ENCODE measurements around the gene STAB2.

DNA sequence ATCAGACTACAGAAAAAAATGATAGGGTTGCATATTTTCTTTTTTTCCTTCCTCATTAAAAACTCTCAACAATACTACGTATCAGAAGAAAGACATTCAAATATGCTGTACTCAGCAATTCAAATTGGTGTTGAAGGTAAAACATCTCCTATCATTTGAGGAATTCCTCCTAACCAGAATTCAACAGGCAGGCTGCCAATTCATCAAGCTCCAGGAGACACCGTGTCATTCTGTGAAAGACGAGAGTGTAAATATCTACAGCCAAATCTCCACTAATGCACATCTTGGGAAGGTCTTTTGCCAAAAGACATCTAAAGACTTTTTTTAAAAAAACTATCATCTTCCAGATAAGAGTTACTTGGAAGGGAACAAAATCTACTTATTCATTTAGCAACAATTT lies 227.4 kb downstream of the STAB2 start:
- TF ChIP-seq, protein P1, sequence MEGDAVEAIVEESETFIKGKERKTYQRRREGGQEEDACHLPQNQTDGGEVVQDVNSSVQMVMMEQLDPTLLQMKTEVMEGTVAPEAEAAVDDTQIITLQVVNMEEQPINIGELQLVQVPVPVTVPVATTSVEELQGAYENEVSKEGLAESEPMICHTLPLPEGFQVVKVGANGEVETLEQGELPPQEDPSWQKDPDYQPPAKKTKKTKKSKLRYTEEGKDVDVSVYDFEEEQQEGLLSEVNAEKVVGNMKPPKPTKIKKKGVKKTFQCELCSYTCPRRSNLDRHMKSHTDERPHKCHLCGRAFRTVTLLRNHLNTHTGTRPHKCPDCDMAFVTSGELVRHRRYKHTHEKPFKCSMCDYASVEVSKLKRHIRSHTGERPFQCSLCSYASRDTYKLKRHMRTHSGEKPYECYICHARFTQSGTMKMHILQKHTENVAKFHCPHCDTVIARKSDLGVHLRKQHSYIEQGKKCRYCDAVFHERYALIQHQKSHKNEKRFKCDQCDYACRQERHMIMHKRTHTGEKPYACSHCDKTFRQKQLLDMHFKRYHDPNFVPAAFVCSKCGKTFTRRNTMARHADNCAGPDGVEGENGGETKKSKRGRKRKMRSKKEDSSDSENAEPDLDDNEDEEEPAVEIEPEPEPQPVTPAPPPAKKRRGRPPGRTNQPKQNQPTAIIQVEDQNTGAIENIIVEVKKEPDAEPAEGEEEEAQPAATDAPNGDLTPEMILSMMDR (IDR thresholded peaks at IDR 0.05), result no peak
- TF ChIP-seq FOXJ3 (CRISPR knock-in tag; IDR thresholded peaks at IDR 0.05) (no peak), YY1 (IDR thresholded peaks at IDR 0.05; ENCODE audit: low read depth) (no peak)
- TF ChIP-seq, protein P2, sequence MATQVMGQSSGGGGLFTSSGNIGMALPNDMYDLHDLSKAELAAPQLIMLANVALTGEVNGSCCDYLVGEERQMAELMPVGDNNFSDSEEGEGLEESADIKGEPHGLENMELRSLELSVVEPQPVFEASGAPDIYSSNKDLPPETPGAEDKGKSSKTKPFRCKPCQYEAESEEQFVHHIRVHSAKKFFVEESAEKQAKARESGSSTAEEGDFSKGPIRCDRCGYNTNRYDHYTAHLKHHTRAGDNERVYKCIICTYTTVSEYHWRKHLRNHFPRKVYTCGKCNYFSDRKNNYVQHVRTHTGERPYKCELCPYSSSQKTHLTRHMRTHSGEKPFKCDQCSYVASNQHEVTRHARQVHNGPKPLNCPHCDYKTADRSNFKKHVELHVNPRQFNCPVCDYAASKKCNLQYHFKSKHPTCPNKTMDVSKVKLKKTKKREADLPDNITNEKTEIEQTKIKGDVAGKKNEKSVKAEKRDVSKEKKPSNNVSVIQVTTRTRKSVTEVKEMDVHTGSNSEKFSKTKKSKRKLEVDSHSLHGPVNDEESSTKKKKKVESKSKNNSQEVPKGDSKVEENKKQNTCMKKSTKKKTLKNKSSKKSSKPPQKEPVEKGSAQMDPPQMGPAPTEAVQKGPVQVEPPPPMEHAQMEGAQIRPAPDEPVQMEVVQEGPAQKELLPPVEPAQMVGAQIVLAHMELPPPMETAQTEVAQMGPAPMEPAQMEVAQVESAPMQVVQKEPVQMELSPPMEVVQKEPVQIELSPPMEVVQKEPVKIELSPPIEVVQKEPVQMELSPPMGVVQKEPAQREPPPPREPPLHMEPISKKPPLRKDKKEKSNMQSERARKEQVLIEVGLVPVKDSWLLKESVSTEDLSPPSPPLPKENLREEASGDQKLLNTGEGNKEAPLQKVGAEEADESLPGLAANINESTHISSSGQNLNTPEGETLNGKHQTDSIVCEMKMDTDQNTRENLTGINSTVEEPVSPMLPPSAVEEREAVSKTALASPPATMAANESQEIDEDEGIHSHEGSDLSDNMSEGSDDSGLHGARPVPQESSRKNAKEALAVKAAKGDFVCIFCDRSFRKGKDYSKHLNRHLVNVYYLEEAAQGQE (IDR thresholded peaks at IDR 0.05; ENCODE audit: low read depth, low read length), result no peak

Data from SK-N-SH (cell line).